ENCODE data around the gene PDE4D. TPM values are rescaled to one million over a fixed set of nuclear protein-coding genes. Genes with fewer than 3 reads are reported as not detected.

The PDE4D gene
- total and polyA plus RNA-seq, 3 donors from 2014 or later: 7.8 to 13.9 (median 8.7) TPM

DNA sequence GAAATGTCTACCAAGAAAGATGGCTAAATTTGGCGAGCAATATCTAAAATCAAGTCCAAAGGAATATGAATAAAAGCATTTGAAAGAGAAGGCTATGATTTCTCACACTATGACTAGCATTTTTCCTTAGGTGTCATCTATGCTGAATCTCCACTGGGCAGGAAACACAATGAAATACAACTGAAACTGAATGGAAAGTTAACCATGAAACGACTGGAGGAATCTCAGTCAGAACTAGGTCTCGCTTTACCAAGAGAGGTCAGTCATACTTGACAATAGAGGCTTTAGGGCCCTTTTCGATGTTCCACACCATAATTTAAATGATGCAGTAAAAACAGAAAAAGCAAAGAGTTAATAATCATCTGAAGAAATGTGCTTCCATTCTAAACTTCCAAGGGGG lies 339.0 kb downstream of the PDE4D start:
- intact Hi-C loops (cut with DNase I; ENCODE audit: low total_unique reads): no loop called here
- Histone ChIP-seq H3K36me3 (ENCODE audit: low read depth, missing control alignments) (no peaks in the 10 kb centered on the region), H3K9me3 (no peaks in the 10 kb centered on the region), H3K27ac (no peak overlapping the region), H3K4me3 (no peak overlapping the region), H3K27me3 (no peaks in the 10 kb centered on the region), H3K4me1 (no peaks in the 10 kb centered on the region)
- DNase-seq: no peak
- WGBS, 2 donors: 86 to 87% methylated on average over 4 of the region's 4 CpGs
- TF ChIP-seq POLR2A (IDR thresholded peaks at IDR 0.05): no peak
- TF ChIP-seq, protein P1, sequence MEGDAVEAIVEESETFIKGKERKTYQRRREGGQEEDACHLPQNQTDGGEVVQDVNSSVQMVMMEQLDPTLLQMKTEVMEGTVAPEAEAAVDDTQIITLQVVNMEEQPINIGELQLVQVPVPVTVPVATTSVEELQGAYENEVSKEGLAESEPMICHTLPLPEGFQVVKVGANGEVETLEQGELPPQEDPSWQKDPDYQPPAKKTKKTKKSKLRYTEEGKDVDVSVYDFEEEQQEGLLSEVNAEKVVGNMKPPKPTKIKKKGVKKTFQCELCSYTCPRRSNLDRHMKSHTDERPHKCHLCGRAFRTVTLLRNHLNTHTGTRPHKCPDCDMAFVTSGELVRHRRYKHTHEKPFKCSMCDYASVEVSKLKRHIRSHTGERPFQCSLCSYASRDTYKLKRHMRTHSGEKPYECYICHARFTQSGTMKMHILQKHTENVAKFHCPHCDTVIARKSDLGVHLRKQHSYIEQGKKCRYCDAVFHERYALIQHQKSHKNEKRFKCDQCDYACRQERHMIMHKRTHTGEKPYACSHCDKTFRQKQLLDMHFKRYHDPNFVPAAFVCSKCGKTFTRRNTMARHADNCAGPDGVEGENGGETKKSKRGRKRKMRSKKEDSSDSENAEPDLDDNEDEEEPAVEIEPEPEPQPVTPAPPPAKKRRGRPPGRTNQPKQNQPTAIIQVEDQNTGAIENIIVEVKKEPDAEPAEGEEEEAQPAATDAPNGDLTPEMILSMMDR (IDR thresholded peaks at IDR 0.05): no peak

DNA sequence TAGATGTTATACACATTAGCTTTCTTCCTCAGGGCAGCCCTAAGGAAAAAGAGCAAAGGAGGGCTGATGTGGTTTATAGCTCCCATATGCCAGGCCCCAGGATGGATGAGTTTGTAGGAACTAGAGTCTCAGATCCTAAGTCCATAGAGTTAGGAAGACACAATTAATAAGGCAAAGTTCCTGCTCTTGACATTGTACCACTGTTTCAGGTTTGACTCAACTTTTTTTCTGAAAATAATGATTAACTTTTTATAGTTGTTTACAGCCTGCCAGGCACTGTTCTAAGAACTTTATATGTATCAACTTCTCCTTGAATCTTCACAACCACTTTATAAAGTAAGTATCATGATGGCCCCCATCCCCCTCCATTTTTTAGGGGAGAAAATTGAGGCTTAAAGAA lies 339.5 kb downstream of the PDE4D start:
- Histone ChIP-seq H3K27me3 (no peaks in the 10 kb centered on the region), H3K36me3 (ENCODE audit: low read depth, missing control alignments) (no peaks in the 10 kb centered on the region), H3K9me3 (no peaks in the 10 kb centered on the region), H3K4me1 (no peaks in the 10 kb centered on the region), H3K4me3 (no peak overlapping the region), H3K27ac (no peak overlapping the region)
- intact Hi-C loops (cut with DNase I; ENCODE audit: low total_unique reads): no loop called here
- DNase-seq: no peak
- TF ChIP-seq, protein P1 (IDR thresholded peaks at IDR 0.05): no peak
- no peak for TF ChIP-seq POLR2A (IDR thresholded peaks at IDR 0.05)

DNA sequence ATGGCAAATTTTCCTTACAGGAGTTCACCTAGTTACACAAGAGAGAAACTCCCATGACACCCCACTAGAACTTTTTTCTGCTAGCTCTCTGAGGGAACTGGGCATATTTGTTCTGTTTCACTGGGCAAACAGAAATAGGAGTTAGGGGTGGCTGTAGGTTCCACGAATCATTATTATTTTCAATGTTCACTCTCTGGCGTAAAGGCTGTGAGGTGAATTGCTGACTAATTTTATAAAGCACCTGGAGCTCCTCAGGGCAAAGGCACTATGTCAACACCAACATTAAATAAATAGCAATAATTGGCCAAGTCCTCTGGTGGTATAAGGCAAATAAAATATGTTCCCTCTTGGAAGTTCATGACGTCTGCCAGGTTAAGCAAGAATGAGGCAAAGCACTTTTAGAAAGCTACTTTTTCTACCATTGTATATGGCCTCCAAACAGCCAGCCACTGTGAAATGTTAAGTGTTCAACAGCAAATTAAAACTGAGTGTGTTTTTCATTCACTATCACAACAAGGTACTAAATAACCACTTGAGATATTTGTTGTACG lies 344.6 kb downstream of the PDE4D start:
- H3K4me1 ChIP-seq: no peaks in the 10 kb centered on the region
- intact Hi-C loops (cut with DNase I; ENCODE audit: low total_unique reads): no loop called here
- H3K27ac ChIP-seq: no peak overlapping the region
- 86 to 90% methylated on average over 4 of the region's 4 CpGs for WGBS, 2 donors
- no peaks in the 10 kb centered on the region for H3K9me3 ChIP-seq
- no peaks in the 10 kb centered on the region for H3K27me3 ChIP-seq
- TF ChIP-seq, protein P1 (IDR thresholded peaks at IDR 0.05): no peak
- no peak for TF ChIP-seq POLR2A (IDR thresholded peaks at IDR 0.05)
- DNase-seq: no peak
- H3K36me3 ChIP-seq (ENCODE audit: low read depth, missing control alignments): no peaks in the 10 kb centered on the region
- H3K4me3 ChIP-seq: no peak overlapping the region

DNA sequence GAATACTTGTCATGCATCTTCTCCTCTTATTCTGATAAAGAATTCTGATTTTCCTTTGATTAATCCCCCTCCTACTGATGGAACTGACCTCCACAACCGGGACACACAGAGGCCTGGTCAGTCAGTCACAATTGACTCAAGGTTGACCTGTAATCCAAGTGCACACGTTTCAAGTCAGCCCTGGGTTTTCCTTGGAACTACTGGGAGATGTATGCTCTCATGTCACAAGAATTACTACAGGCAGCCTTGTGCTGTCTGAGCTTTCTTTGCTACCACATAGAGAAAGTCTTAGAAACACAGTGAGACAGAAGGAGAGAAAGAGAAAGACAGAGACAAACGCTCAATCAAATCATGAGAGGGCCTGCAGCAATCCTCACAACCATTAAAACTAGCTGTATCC lies 345.8 kb downstream of the PDE4D start:
- no peaks in the 10 kb centered on the region for H3K4me1 ChIP-seq
- TF ChIP-seq, protein P1 (IDR thresholded peaks at IDR 0.05): no peak
- TF ChIP-seq POLR2A (IDR thresholded peaks at IDR 0.05): no peak
- intact Hi-C loops (cut with DNase I; ENCODE audit: low total_unique reads): no loop called here
- WGBS, 2 donors: 71 to 72% methylated on average over 3 of the region's 3 CpGs
- H3K4me3 ChIP-seq: no peak overlapping the region
- H3K27me3 ChIP-seq: no peaks in the 10 kb centered on the region
- no peak for DNase-seq
- H3K36me3 ChIP-seq (ENCODE audit: low read depth, missing control alignments): no peaks in the 10 kb centered on the region
- H3K27ac ChIP-seq: no peak overlapping the region
- no peaks in the 10 kb centered on the region for H3K9me3 ChIP-seq

DNA sequence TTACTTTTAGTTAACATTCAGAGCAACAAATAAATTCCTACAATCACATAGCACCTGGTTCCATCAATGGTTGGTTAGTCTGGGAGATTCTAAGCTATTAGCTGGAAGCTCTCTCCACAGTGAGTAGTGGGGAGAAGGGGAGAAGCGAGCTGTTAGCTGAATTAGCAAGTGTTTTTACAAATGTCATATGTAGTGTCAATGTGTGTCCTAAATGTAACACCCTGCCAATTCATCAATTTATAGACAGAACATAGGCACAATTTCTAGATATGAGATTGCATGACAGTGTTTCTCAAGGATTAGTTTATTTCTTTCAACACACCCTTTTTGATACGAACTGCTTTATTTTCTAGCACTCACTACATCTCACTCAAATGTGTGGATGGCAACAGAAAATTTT lies 349.0 kb downstream of the PDE4D start:
- Histone ChIP-seq H3K36me3 (ENCODE audit: low read depth, missing control alignments) (no peaks in the 10 kb centered on the region), H3K4me1 (no peaks in the 10 kb centered on the region), H3K4me3 (no peak overlapping the region), H3K9me3 (no peaks in the 10 kb centered on the region), H3K27me3 (no peaks in the 10 kb centered on the region), H3K27ac (no peak overlapping the region)
- WGBS, 2 donors: 95 to 98% methylated on average over 2 of the region's 2 CpGs
- intact Hi-C loops (cut with DNase I; ENCODE audit: low total_unique reads): no loop called here
- no peak for TF ChIP-seq POLR2A (IDR thresholded peaks at IDR 0.05)
- DNase-seq: no peak
